Measurements from ENCODE around the gene RPL36A. TPM values are rescaled to one million over a fixed set of nuclear protein-coding genes. Genes with fewer than 3 reads are reported as not detected.

Gene RPL36A
- 100 to 1,000 TPM; 220 to 270 TPM for total RNA-seq

DNA sequence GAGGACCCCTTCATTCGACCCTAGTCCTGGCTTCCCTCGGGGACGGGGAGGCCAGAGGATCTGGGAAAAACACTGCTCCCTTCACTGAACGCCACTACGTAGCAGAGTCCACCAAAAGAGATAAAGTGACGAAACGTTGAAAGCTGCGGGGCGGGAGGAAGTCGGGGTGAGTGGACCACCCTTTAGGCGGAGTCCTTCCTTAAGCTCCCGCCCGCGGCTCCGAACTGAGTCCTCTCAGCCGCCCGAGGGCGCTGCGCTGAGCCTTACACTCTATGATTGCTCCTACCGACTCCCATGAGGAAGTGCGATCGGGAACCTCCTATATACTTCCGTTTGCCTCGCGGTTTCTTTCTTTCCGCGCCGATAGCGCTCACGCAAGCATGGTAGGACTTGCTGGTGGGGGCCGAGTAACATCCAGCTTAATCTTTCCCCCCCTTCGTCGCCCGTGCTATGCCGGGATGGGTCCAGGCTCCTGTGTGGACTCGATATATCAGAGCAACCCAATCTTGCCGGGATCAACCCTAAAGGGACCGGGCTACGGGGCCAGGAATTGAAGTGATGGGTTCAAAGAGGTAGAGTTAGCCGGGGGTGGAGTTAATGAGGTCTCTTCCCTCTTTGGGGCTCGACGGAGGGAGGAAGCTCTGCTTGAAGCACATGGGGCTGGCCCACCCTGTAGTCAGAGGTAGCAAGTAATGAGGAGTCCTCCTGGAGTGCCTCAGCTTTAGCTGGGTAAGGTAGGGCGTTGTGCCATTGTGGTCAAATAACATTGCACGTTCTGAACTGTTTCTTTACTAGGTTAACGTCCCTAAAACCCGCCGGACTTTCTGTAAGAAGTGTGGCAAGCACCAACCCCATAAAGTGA, at the start of gene RPL36A:
RPL36A (plus strand) TSS at position 348 of the 862 bp plus-strand sequence; CDS start at position 381, 33 bp downstream.
- peaks cover 20% of the 10 kb centered on the region for H3K4me1 Mint-ChIP-seq (ENCODE audit: low read depth)
- ChIA-PET CTCF (interaction anchor here (0.6 to 1.9 kb wide), 11 partner anchors 11 to 571 kb away, joined by 3 to 8 read pairs (median 4); partner anchors contain the start of genes CSTF2, GLA, TIMM8A and ZMAT1), POLR2A (interaction anchor here (0.5 to 2.1 kb wide), 10 partner anchors 10 to 541 kb away, joined by 3 to 11 read pairs (median 3); partner anchors contain the start of genes GLA, HNRNPH2, TIMM8A and ZMAT1)
- no peaks in the 10 kb centered on the region for H3K27me3 Mint-ChIP-seq (ENCODE audit: low read depth)
- H3K36me3 Mint-ChIP-seq (ENCODE audit: low read depth): peaks cover 33% of the 10 kb centered on the region
- no peaks in the 10 kb centered on the region for H3K9me3 Mint-ChIP-seq (ENCODE audit: insufficient read depth)
- H3K4me3 Mint-ChIP-seq: peak within 1 kb of the TSS; percentile 94
- ATAC-seq (peak; percentile 96), DNase-seq (peak; percentile 86)
- H3K27ac Mint-ChIP-seq: peak within 1 kb of the TSS; percentile 92

DNA sequence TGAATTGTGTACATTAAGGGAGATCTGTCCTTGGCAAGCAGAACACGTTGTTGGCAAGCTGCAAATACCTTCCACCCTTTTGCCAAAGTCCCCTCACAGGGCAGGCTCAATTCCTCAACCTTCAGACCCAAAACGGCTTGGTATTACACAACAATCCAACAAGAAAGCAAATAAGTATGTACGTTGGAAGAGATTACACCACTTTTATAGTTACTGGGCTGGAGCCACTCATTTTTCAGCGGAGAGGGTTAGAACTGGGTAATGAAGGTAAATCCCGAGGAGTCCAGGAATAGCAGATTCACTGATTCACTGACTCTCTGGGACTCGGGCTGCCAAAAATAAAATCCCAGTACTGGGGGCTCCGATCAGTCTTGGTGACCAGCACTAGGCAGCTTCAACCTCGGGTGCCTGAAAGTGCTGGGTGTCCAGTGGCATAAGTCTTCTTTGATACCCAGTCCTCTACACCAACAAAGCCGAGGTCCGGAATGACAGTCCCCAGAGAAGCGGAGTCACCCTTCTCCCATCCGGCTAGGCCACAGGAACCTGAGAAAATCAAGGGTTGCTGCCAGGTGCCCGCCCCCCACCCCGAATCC, 42.9 kb upstream of the RPL36A start:
- peaks cover 14% of the 10 kb centered on the region for H3K36me3 Mint-ChIP-seq (ENCODE audit: low read depth)
- peaks cover 15% of the 10 kb centered on the region for H3K4me1 Mint-ChIP-seq (ENCODE audit: low read depth)
- DNase-seq (no peak), ATAC-seq (no peak)
- peak overlapping the region; percentile 91 for H3K27ac Mint-ChIP-seq
- ChIA-PET CTCF (interaction anchor here (1.3 to 1.5 kb wide), 2 partner anchors 10 to 43 kb away, joined by 4 to 5 read pairs; partner anchors contain the start of gene RPL36A), POLR2A (interaction anchor here (2.6 kb wide), 1 partner anchor 42 kb away, joined by 11 read pairs; the partner anchor contains the start of gene RPL36A)
- no peaks in the 10 kb centered on the region for H3K27me3 Mint-ChIP-seq (ENCODE audit: low read depth)
- no peaks in the 10 kb centered on the region for H3K9me3 Mint-ChIP-seq (ENCODE audit: insufficient read depth)
- H3K4me3 Mint-ChIP-seq: peak overlapping the region; percentile 88

DNA sequence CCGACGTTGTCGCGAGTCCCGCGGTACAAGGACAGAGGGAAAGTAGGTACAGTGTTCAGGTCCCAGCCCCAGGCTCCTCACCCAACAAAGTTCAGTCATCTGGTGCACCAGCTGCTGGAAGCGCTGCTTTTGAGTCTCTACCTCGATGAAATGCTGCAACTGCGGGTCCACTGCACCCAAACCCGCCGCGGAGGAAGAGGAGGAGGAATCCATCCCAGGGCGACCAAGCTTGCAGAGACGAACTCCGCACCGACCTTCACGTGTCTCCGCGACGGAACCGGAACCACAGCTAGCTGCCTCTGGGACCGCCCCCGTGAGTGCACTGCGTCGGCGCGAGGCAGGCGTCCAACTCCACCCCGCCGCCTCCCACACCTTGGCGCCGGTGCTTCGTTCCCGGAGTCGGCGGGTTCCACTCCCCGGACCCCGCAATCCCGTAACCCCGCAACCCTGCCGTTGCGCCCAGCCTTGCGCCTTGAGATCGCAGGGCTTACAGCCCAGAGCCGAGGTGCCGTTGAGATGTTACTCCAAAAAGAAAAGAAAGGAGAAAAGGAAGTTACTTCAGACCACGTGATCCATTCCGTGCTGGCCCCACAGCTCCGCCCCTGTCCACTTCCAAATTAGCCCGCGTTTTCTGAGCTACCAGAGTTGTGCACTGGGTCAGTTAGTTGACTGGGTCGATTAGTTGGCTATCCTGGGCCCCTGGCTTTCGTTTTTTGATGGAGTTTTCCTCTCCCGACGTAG, 42.2 kb upstream of the RPL36A start, which contains the start of gene TIMM8A:
TIMM8A (minus strand) TSS at position 291 of the 741 bp plus-strand sequence; CDS start at position 213, 78 bp downstream.
- peak within 1 kb of the TSS; percentile 91 for H3K27ac Mint-ChIP-seq
- CTCF ChIA-PET: interaction anchor here (1.3 to 1.5 kb wide), 2 partner anchors 9 to 42 kb away, joined by 4 to 5 read pairs; partner anchors contain the start of gene RPL36A
- POLR2A ChIA-PET: interaction anchor here (2.6 kb wide), 1 partner anchor 42 kb away, joined by 11 read pairs; the partner anchor contains the start of gene RPL36A
- ATAC-seq: peak; percentile 99
- no peaks in the 10 kb centered on the region for H3K9me3 Mint-ChIP-seq (ENCODE audit: insufficient read depth)
- H3K4me1 Mint-ChIP-seq (ENCODE audit: low read depth): peaks cover 15% of the 10 kb centered on the region
- DNase-seq: peak; percentile 83
- H3K36me3 Mint-ChIP-seq (ENCODE audit: low read depth): peaks cover 11% of the 10 kb centered on the region
- H3K27me3 Mint-ChIP-seq (ENCODE audit: low read depth): no peaks in the 10 kb centered on the region
- H3K4me3 Mint-ChIP-seq: peak within 1 kb of the TSS; percentile 88

DNA sequence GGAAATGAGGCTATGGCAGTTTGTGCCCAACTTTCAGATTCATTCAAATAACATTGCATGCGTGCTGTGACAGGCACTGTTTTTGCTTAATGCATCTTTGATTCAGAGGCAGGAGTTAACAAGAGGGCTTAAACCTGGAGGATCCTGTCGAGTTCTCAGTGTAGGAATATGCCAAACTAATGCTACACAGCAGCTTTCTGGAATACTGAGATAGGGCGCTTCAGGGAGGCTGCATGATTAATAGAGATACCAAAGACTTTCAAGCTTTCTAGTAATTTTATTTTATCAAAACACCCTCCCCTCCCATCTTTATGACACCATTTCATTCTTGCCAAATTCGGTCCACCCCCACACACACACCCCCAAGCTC, 41.6 kb upstream of the RPL36A start:
- Mint-ChIP-seq H3K4me3 (peak overlapping the region; percentile 88), H3K27me3 (ENCODE audit: low read depth) (no peaks in the 10 kb centered on the region), H3K9me3 (ENCODE audit: insufficient read depth) (no peaks in the 10 kb centered on the region), H3K4me1 (ENCODE audit: low read depth) (peaks cover 15% of the 10 kb centered on the region), H3K36me3 (ENCODE audit: low read depth) (peaks cover 9% of the 10 kb centered on the region), H3K27ac (peak overlapping the region; percentile 91)
- CTCF ChIA-PET: interaction anchor here (1.3 to 1.5 kb wide), 2 partner anchors 9 to 42 kb away, joined by 4 to 5 read pairs; partner anchors contain the start of gene RPL36A
- DNase-seq (no peak), ATAC-seq (no peak)
- POLR2A ChIA-PET: interaction anchor here (1.2 to 2.6 kb wide), 2 partner anchors 41 to 251 kb away, joined by 3 to 11 read pairs; partner anchors contain the start of genes CENPI and RPL36A

DNA sequence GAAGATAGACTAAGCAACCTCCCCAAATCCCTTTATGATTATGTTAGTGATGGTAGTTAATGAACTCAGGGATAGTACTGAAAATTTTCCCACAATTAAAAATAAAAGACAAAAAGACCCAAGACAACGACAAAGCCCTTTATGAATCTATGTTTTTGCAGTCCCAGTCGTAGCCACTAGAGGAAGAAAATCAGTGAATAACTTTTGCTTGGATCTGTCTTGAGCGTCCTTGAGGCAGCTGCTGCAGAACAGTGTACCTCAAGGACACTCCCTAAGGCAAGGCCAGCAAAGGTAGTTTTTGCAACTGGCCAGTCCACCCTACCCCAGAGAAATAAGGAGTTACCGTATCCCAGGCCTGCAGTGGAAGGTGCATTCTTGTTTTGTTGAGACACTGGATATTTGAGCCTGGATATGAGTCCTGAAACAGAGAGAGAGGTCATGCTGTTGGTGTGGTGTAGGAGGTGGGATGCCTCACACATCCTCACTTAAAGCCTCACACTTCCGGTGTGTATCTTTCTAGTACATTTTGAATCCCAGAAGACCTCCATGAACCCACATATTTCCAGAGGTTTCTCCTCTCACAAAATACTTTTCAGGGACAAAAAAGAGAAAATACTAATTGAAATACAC, 33.5 kb upstream of the RPL36A start:
- POLR2A ChIA-PET: no interaction called here
- peaks cover 9% of the 10 kb centered on the region for H3K4me1 Mint-ChIP-seq (ENCODE audit: low read depth)
- no peaks in the 10 kb centered on the region for H3K36me3 Mint-ChIP-seq (ENCODE audit: low read depth)
- no peak overlapping the region for H3K4me3 Mint-ChIP-seq
- no peak overlapping the region for H3K27ac Mint-ChIP-seq
- DNase-seq: no peak
- H3K9me3 Mint-ChIP-seq (ENCODE audit: insufficient read depth): no peaks in the 10 kb centered on the region
- CTCF ChIA-PET: interaction anchor here (1.6 kb wide), 1 partner anchor 9 kb away, joined by 4 read pairs; the partner anchor contains the start of gene TIMM8A
- no peak for ATAC-seq
- H3K27me3 Mint-ChIP-seq (ENCODE audit: low read depth): peaks cover 2% of the 10 kb centered on the region

DNA sequence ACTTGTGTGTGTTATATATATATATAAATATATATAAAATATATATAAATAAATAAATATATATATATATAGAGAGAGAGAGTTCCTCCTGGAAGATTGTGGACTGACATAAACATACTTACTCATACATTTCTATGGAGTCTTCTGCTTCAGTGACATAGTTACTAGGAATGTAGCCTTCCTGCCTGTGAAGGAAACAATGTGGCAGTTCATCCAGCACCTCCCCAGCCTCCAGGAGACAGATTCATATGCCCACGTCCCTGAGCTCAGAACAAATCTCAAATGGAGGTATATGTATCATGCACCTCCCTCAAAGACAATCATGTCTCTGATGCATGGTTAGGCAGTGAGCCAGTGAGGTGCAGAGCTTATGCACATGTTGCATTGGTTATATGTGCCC, 30.8 kb upstream of the RPL36A start:
- Mint-ChIP-seq H3K36me3 (ENCODE audit: low read depth) (no peaks in the 10 kb centered on the region), H3K27ac (no peak overlapping the region), H3K4me1 (ENCODE audit: low read depth) (peaks cover 9% of the 10 kb centered on the region), H3K4me3 (no peak overlapping the region), H3K9me3 (ENCODE audit: insufficient read depth) (no peaks in the 10 kb centered on the region), H3K27me3 (ENCODE audit: low read depth) (peaks cover 2% of the 10 kb centered on the region)
- DNase-seq (no peak), ATAC-seq (no peak)
- ChIA-PET POLR2A (no interaction called here), CTCF (no interaction called here)

DNA sequence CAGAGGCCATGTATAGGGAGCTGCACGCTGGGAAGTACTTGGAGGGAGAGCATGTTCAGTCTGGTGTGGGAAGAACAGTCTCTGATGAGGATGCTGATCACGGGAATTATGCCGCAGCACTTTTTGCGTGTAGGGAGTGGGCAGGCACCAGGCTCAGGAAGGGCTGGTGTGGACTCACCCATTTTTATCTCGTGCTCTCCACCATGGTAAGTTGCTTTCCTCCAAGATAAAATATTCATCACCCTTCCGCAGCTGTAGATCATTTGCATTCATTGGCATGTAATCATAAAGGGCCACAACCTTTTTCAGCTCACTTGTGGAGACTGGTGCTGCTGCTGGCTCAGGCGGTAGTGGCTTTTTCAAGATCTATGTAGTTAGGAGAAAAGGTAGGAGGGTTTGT, 30.4 kb upstream of the RPL36A start:
- DNase-seq (no peak), ATAC-seq (no peak)
- no peaks in the 10 kb centered on the region for H3K9me3 Mint-ChIP-seq (ENCODE audit: insufficient read depth)
- ChIA-PET POLR2A (no interaction called here), CTCF (no interaction called here)
- H3K4me1 Mint-ChIP-seq (ENCODE audit: low read depth): peaks cover 9% of the 10 kb centered on the region
- no peaks in the 10 kb centered on the region for H3K36me3 Mint-ChIP-seq (ENCODE audit: low read depth)
- no peak overlapping the region for H3K27ac Mint-ChIP-seq
- no peak overlapping the region for H3K4me3 Mint-ChIP-seq
- peaks cover 2% of the 10 kb centered on the region for H3K27me3 Mint-ChIP-seq (ENCODE audit: low read depth)

DNA sequence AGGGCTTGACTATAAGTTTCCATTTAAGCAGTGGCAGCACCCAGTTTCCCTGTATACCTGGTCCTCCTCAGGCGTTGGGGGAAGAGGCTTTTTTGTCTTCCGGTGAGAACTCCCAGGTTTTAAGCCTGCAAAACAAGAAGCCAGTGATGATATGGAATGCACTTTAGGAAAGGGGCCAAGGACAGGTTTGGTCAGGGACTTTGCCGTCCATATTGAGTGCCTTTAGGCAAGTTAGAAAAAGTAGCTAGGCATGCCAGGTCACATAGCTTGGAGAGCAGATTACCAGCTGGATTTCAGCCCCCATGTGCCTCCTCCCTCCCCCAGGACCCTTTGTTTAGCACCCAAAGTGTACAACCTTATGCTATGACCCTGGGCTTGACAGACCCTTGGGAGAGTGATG, 28.7 kb upstream of the RPL36A start:
- Mint-ChIP-seq H3K4me3 (no peak overlapping the region), H3K36me3 (ENCODE audit: low read depth) (no peaks in the 10 kb centered on the region), H3K9me3 (ENCODE audit: insufficient read depth) (no peaks in the 10 kb centered on the region), H3K4me1 (ENCODE audit: low read depth) (peaks cover 9% of the 10 kb centered on the region), H3K27ac (no peak overlapping the region), H3K27me3 (ENCODE audit: low read depth) (peaks cover 2% of the 10 kb centered on the region)
- ChIA-PET CTCF (no interaction called here), POLR2A (no interaction called here)
- DNase-seq: no peak
- ATAC-seq: no peak

DNA sequence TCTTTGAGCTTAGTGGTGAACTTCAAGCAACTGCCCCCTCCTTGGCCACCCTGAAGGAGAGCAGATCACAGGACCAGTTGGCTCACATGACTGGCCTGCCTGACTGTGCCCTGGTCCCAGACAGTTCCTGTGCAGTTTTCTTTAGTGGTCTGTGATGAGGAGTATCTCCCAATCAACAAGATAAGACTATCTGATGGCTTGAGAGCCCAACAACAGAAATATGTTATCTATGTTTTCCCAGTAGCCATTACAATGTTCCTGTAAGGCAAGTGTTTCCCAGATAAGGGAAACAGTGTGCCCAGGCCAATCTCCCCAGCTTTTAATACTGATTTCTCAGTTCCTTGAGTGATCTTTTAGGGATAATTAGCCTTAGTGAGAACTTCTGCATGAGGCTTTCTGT, 28.1 kb upstream of the RPL36A start:
- ChIA-PET CTCF (no interaction called here), POLR2A (no interaction called here)
- H3K4me1 Mint-ChIP-seq (ENCODE audit: low read depth): peaks cover 9% of the 10 kb centered on the region
- no peaks in the 10 kb centered on the region for H3K9me3 Mint-ChIP-seq (ENCODE audit: insufficient read depth)
- ATAC-seq (no peak), DNase-seq (no peak)
- H3K4me3 Mint-ChIP-seq: no peak overlapping the region
- H3K36me3 Mint-ChIP-seq (ENCODE audit: low read depth): no peaks in the 10 kb centered on the region
- H3K27ac Mint-ChIP-seq: no peak overlapping the region
- H3K27me3 Mint-ChIP-seq (ENCODE audit: low read depth): peaks cover 2% of the 10 kb centered on the region

DNA sequence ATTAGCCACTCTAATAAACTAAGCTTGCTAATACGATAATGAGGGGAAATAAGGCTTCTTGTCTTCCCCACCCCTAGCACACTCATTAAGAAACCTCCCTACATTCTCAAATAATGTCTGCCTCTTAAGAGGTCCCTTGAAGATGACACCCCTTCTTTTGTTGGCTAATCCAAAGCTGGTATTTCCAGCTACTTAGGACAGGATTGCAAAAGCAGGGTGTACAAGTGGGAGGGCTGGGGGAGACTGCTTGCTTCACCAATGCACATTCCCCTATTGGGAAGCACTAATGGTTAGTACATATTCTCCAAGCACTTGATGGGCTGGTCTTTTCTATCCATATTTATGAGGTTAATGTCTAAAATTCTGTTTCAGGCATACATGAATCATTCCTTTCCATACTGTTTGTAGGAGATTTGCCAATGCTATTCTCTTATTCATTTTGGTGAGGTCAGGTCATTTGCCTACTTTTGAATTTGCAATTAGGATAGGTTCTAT, 25.5 kb upstream of the RPL36A start:
- CTCF ChIA-PET: no interaction called here
- POLR2A ChIA-PET: no interaction called here
- Mint-ChIP-seq H3K4me3 (no peak overlapping the region), H3K27me3 (ENCODE audit: low read depth) (peaks cover 4% of the 10 kb centered on the region), H3K4me1 (ENCODE audit: low read depth) (no peaks in the 10 kb centered on the region), H3K36me3 (ENCODE audit: low read depth) (no peaks in the 10 kb centered on the region), H3K27ac (no peak overlapping the region), H3K9me3 (ENCODE audit: insufficient read depth) (no peaks in the 10 kb centered on the region)
- ATAC-seq: no peak
- no peak for DNase-seq

DNA sequence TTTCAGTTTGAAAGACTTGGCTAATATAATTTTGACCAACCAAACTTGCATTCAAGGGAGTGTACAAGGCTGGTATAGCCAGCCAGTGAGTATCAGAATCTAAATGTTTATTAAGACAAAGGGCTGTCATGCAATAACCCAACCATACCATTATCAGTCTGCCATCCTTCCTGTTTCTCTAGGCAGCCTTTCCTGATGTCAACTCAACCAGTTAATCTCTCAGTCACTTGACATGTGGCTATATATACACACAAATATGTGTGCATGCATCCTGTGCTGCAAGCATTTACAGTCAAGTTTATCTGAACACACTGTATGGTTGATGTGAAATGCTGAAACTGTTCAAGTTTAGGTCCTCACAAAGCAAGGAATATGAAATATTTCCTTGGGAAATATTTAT, 22.0 kb upstream of the RPL36A start:
- ATAC-seq: no peak
- H3K9me3 Mint-ChIP-seq (ENCODE audit: insufficient read depth): no peaks in the 10 kb centered on the region
- no peak overlapping the region for H3K4me3 Mint-ChIP-seq
- no peak for DNase-seq
- H3K4me1 Mint-ChIP-seq (ENCODE audit: low read depth): no peaks in the 10 kb centered on the region
- H3K27me3 Mint-ChIP-seq (ENCODE audit: low read depth): peaks cover 4% of the 10 kb centered on the region
- no peaks in the 10 kb centered on the region for H3K36me3 Mint-ChIP-seq (ENCODE audit: low read depth)
- CTCF ChIA-PET: no interaction called here
- POLR2A ChIA-PET: no interaction called here
- H3K27ac Mint-ChIP-seq: no peak overlapping the region
